Measurements from ENCODE around the gene TRIP10. TPM values are rescaled to one million over a fixed set of nuclear protein-coding genes. Genes with fewer than 3 reads are reported as not detected.
A peak's percentile ranks its signal among the peaks of the same experiment; 100 is the strongest.

The TRIP10 gene
- total and polyA plus RNA-seq, 2 of the 13 experiments (the other 11 are each of a cell fraction or from before 2014, with no cell fraction given): 32.5 to 33.2 TPM

DNA sequence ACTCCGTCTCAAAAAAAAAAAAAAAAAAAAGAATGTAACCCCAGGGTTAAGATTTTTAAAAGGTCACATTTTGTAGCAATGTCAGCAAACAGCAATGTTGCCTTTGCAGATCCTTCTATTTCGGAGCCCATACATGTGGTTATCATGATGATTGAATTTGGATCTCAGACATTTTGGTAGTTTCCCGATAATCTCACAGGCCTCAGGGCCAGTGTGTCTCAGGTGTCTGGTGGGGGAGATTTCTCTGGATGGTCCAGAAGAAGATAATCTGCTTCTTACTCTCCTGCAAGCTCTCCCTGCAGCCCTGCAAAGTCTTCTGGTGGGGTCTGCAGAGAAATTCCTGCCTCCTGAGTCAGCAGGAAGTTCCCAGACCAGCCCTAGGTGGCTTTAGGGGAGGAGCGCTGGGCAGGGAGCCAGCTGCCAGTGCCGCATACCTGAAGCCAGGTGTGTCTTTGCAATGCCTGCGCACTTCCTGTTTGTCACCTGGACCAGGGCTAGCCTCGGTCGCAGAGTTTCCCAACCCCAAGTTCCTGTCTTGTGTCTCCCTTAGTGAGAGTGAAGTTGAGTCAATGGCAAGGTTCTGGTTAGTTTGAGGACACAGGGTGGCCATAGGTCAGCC lies 26.4 kb downstream of the TRIP10 start (continued):
- TF ChIP-seq, protein P1, sequence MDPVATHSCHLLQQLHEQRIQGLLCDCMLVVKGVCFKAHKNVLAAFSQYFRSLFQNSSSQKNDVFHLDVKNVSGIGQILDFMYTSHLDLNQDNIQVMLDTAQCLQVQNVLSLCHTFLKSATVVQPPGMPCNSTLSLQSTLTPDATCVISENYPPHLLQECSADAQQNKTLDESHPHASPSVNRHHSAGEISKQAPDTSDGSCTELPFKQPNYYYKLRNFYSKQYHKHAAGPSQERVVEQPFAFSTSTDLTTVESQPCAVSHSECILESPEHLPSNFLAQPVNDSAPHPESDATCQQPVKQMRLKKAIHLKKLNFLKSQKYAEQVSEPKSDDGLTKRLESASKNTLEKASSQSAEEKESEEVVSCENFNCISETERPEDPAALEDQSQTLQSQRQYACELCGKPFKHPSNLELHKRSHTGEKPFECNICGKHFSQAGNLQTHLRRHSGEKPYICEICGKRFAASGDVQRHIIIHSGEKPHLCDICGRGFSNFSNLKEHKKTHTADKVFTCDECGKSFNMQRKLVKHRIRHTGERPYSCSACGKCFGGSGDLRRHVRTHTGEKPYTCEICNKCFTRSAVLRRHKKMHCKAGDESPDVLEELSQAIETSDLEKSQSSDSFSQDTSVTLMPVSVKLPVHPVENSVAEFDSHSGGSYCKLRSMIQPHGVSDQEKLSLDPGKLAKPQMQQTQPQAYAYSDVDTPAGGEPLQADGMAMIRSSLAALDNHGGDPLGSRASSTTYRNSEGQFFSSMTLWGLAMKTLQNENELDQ (CRISPR knock-in tag; IDR thresholded peaks at IDR 0.05; ENCODE audit: borderline replicate concordance): no peak
- TF ChIP-seq, protein P2, sequence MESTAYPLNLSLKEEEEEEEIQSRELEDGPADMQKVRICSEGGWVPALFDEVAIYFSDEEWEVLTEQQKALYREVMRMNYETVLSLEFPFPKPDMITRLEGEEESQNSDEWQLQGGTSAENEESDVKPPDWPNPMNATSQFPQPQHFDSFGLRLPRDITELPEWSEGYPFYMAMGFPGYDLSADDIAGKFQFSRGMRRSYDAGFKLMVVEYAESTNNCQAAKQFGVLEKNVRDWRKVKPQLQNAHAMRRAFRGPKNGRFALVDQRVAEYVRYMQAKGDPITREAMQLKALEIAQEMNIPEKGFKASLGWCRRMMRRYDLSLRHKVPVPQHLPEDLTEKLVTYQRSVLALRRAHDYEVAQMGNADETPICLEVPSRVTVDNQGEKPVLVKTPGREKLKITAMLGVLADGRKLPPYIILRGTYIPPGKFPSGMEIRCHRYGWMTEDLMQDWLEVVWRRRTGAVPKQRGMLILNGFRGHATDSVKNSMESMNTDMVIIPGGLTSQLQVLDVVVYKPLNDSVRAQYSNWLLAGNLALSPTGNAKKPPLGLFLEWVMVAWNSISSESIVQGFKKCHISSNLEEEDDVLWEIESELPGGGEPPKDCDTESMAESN (CRISPR knock-in tag; conservative IDR thresholded peaks at IDR 0.05): no peak
- TF ChIP-seq TP53 (CRISPR knock-in tag; conservative IDR thresholded peaks at IDR 0.05) (no peak), ZNF510 (CRISPR knock-in tag; IDR thresholded peaks at IDR 0.05; ENCODE audit: low read depth) (no peak), ZNF839 (CRISPR knock-in tag; IDR thresholded peaks at IDR 0.05; ENCODE audit: borderline replicate concordance) (no peak), ZNF44 (CRISPR knock-in tag; IDR thresholded peaks at IDR 0.05) (no peak), SYNCRIP (IDR thresholded peaks at IDR 0.05; ENCODE audit: insufficient read depth, low read depth, low read length) (no peak), ZNF17 (CRISPR knock-in tag; IDR thresholded peaks at IDR 0.05) (no peak), MEIS1 (CRISPR knock-in tag; IDR thresholded peaks at IDR 0.05; ENCODE audit: borderline replicate concordance) (no peak), KLF15 (CRISPR knock-in tag; IDR thresholded peaks at IDR 0.05; ENCODE audit: borderline replicate concordance) (no peak), PPARG (CRISPR knock-in tag; conservative IDR thresholded peaks at IDR 0.05) (no peak), SP5 (CRISPR knock-in tag; IDR thresholded peaks at IDR 0.05; ENCODE audit: borderline replicate concordance, low read depth) (peak; percentile 47; the same call in 1 of the 2 replicates), SP1 (IDR thresholded peaks at IDR 0.05) (no peak), SP1 (CRISPR knock-in tag; IDR thresholded peaks at IDR 0.05) (no peak)
- TF ChIP-seq, protein P3, sequence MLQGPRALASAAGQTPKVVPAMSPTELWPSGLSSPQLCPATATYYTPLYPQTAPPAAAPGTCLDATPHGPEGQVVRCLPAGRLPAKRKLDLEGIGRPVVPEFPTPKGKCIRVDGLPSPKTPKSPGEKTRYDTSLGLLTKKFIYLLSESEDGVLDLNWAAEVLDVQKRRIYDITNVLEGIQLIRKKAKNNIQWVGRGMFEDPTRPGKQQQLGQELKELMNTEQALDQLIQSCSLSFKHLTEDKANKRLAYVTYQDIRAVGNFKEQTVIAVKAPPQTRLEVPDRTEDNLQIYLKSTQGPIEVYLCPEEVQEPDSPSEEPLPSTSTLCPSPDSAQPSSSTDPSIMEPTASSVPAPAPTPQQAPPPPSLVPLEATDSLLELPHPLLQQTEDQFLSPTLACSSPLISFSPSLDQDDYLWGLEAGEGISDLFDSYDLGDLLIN (CRISPR knock-in tag; IDR thresholded peaks at IDR 0.05; ENCODE audit: borderline replicate concordance): no peak
- TF ChIP-seq, protein P4, sequence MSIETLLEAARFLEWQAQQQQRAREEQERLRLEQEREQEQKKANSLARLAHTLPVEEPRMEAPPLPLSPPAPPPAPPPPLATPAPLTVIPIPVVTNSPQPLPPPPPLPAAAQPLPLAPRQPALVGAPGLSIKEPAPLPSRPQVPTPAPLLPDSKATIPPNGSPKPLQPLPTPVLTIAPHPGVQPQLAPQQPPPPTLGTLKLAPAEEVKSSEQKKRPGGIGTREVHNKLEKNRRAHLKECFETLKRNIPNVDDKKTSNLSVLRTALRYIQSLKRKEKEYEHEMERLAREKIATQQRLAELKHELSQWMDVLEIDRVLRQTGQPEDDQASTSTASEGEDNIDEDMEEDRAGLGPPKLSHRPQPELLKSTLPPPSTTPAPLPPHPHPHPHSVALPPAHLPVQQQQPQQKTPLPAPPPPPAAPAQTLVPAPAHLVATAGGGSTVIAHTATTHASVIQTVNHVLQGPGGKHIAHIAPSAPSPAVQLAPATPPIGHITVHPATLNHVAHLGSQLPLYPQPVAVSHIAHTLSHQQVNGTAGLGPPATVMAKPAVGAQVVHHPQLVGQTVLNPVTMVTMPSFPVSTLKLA (IDR thresholded peaks at IDR 0.05): no peak
- TF ChIP-seq, protein P5, sequence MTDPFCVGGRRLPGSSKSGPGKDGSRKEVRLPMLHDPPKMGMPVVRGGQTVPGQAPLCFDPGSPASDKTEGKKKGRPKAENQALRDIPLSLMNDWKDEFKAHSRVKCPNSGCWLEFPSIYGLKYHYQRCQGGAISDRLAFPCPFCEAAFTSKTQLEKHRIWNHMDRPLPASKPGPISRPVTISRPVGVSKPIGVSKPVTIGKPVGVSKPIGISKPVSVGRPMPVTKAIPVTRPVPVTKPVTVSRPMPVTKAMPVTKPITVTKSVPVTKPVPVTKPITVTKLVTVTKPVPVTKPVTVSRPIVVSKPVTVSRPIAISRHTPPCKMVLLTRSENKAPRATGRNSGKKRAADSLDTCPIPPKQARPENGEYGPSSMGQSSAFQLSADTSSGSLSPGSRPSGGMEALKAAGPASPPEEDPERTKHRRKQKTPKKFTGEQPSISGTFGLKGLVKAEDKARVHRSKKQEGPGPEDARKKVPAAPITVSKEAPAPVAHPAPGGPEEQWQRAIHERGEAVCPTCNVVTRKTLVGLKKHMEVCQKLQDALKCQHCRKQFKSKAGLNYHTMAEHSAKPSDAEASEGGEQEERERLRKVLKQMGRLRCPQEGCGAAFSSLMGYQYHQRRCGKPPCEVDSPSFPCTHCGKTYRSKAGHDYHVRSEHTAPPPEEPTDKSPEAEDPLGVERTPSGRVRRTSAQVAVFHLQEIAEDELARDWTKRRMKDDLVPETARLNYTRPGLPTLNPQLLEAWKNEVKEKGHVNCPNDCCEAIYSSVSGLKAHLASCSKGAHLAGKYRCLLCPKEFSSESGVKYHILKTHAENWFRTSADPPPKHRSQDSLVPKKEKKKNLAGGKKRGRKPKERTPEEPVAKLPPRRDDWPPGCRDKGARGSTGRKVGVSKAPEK (CRISPR knock-in tag; IDR thresholded peaks at IDR 0.05; ENCODE audit: borderline replicate concordance): no peak
- TF ChIP-seq, protein P6, sequence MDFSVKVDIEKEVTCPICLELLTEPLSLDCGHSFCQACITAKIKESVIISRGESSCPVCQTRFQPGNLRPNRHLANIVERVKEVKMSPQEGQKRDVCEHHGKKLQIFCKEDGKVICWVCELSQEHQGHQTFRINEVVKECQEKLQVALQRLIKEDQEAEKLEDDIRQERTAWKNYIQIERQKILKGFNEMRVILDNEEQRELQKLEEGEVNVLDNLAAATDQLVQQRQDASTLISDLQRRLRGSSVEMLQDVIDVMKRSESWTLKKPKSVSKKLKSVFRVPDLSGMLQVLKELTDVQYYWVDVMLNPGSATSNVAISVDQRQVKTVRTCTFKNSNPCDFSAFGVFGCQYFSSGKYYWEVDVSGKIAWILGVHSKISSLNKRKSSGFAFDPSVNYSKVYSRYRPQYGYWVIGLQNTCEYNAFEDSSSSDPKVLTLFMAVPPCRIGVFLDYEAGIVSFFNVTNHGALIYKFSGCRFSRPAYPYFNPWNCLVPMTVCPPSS (IDR thresholded peaks at IDR 0.05): no peak

Measured in HepG2 (cell line).